DMS 273 (cell line): Measurements from ENCODE around the gene MFAP4.
"Not testable (repeated sequence)": the region's sequence is repeated elsewhere in the genome, so short reads cannot be mapped to it uniquely, and the experiment has no call there.

ENCODE experiments used
- DNase-seq: peaks from one replicate; lab custom pipeline; 2025; ENCODE audit not compliant: unreplicated experiment; lab: John Stamatoyannopoulos, UW

The MFAP4 gene

GRCh38 chr17:19354748-19355147 is 32.2 kb downstream of the MFAP4 start:
- no peak for DNase-seq

- DNase-seq, result not testable (repeated sequence)
These were observed 33.6 kb downstream of the MFAP4 start for GRCh38 chr17:19353401-19353800.

GRCh38 chr17:19348806-19349205 is 38.2 kb downstream of the MFAP4 start:
- DNase-seq, result no peak

- DNase-seq, result no peak
These were observed 38.8 kb downstream of the MFAP4 start for GRCh38 chr17:19348081-19348650.

GRCh38 chr17:19347323-19348080 is 39.5 kb downstream of the MFAP4 start:
- DNase-seq, result no peak

- peak; percentile 55 for DNase-seq
These were observed 40.4 kb downstream of the MFAP4 start for GRCh38 chr17:19346351-19347255.

GRCh38 chr17:19345486-19346350 is 41.3 kb downstream of the MFAP4 start:
- DNase-seq, result no peak

GRCh38 chr17:19345067-19345460 is 41.9 kb downstream of the MFAP4 start:
- no peak for DNase-seq

- DNase-seq, result no peak
These were observed 42.5 kb downstream of the MFAP4 start for GRCh38 chr17:19344311-19345066.

- DNase-seq, result no peak
These were observed 43.3 kb downstream of the MFAP4 start for GRCh38 chr17:19343671-19344151.

- no peak for DNase-seq
These were observed 43.7 kb downstream of the MFAP4 start for GRCh38 chr17:19343256-19343630.

- peak; percentile 34 for DNase-seq
These were observed 44.3 kb downstream of the MFAP4 start for GRCh38 chr17:19342611-19343255.

- peak; percentile 62 for DNase-seq
These were observed 45.1 kb downstream of the MFAP4 start for GRCh38 chr17:19341641-19342610.

GRCh38 chr17:19341211-19341631 is 45.8 kb downstream of the MFAP4 start:
- no peak for DNase-seq

- DNase-seq, result no peak
These were observed 47.6 kb downstream of the MFAP4 start for GRCh38 chr17:19339341-19339815.

GRCh38 chr17:19338031-19338990 is 48.7 kb downstream of the MFAP4 start:
- peak; percentile 66 for DNase-seq

GRCh38 chr17:19337712-19338023 is 49.3 kb downstream of the MFAP4 start:
- no peak for DNase-seq
